IgD-negative memory B cell (primary cell): Measurements from ENCODE around the gene OAF. TPM values are rescaled to one million over a fixed set of nuclear protein-coding genes. Genes with fewer than 3 reads are reported as not detected.
"Not testable (repeated sequence)": the region's sequence is repeated elsewhere in the genome, so short reads cannot be mapped to it uniquely, and the experiment has no call there.

Experiments used
- H3K27ac Mint-ChIP-seq, 3 donors: one replicate each; pipeline ENCODE4 v1.8.0; 2020 to 2022; ENCODE audit warnings: mild to moderate bottlenecking in 3 of 3, mixed read lengths in 3 of 3, moderate library complexity in 1 of 3
- H3K27me3 Mint-ChIP-seq: one replicate; pipeline ENCODE4 v1.8.0; 2021; ENCODE audit warnings: mixed read lengths
- H3K36me3 Mint-ChIP-seq: one replicate; pipeline ENCODE4 v1.8.0; 2020; ENCODE audit warnings: mild to moderate bottlenecking, mixed read lengths
- H3K4me1 Mint-ChIP-seq, 3 donors: one replicate each; pipeline ENCODE4 v1.8.0; 2020 to 2022; ENCODE audit warnings: mixed read lengths in 3 of 3, mild to moderate bottlenecking in 1 of 3
- H3K4me3 Mint-ChIP-seq, 4 donors: one replicate each; pipeline ENCODE4 v1.8.0; 2020 to 2022; ENCODE audit warnings: mild to moderate bottlenecking in 4 of 4, mixed read lengths in 4 of 4, moderate library complexity in 3 of 4
- H3K9me3 Mint-ChIP-seq, 3 donors: one replicate each; pipeline ENCODE4 v1.8.0; 2020 to 2021; ENCODE audit warnings: mixed read lengths in 3 of 3, mild to moderate bottlenecking in 1 of 3
- polyA plus RNA-seq: library from polyadenylated mRNA; unstranded; fragments of 300-500 nt; fragmentation: Illumina TruSeq; gene quantifications from one replicate; pipeline ENCODE4 v1.2.3, GENCODE V29; 2021

Gene OAF
- polyA plus RNA-seq, 1 donor from 2014 or later = 0.45 TPM

DNA sequence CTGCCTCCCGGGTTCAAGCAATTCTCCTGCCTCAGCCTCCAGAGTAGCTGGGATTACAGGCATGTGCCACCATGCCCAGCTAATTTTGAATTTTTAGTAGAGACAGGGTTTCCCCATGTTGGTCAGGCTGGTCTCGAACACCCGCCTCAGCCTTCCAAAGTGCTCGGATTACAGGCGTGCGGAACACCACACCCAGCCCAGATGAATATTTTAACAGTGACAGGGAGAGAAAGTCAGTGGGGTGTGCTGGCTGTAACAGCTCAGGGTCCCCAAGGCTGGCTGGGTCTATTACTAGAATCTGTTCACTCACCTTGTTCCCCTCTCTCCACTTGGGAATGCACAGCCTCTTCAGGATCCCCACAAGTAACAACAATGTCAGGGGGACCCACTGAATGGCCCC lies 30.8 kb upstream of the OAF start:
- H3K36me3 Mint-ChIP-seq, H3K4me3 Mint-ChIP-seq, H3K27ac Mint-ChIP-seq, H3K27me3 Mint-ChIP-seq, H3K9me3 Mint-ChIP-seq, H3K4me1 Mint-ChIP-seq: not testable (repeated sequence)

DNA sequence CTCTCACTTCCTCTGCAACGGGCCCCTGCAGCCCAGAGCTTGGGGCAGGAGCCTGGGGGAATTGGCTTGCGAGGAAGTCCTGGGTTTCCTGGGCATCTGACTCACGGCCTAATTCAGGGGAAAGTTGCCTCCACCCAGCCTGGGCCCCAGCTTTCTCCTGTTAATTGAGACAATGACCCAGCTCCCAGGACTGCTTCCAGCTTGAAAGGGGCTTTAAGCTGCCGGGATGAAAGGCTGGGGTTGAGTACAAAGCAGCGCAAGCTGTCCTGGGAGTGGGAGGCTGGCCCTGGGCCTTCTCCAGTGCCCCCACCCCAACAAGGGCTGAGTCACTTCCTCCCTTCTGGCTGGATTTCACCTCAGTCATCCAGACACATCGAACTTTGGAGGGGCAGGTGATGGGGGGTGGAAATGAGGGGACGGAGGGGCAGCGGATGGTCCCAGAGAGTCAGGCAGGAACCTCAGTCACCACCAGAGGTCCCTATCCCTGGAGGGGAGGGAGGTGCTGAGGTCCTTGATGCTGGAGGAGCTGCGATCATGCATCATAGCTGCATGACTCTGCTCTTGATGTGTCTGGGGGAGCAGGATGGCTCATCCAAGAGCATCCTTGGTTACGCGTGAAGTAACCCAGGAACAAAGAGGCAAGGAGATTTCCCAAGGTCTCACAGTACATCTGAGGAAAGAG lies 30.1 kb upstream of the OAF start:
- no peaks in the 10 kb centered on the region for H3K4me1 Mint-ChIP-seq
- H3K27ac Mint-ChIP-seq = no peak overlapping the region
- peaks cover 9% of the 10 kb centered on the region for H3K27me3 Mint-ChIP-seq
- H3K4me3 Mint-ChIP-seq = no peak overlapping the region
- no peaks in the 10 kb centered on the region for H3K36me3 Mint-ChIP-seq
- H3K9me3 Mint-ChIP-seq = no peaks in the 10 kb centered on the region

DNA sequence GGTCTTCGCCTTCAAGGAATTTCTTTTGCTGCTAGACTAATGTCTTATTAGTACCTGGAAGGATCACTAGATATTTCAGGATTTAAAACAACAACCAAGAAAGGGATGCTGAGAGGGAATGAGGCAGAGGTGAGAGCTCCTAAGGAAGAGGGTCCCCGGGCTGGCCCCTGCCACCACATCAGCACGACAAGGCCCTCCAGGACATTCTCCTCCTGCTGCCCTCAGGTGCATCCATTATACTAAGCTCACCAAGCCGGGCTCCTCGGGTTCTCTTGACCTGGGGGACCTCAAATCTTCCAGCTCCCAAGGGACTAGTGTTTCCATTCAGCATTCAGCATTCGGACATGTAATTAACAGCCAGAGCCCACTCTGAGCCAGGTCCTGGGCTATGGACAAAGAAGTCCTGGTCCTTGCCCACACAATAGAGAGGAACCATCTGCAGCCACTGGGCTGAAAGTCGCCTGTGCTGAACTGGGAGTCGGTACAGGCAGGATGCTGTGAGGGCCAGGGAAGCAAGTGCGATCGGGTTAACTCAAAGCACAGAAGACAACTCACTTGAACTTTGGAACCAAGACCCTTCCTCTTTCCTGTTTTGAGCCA lies 29.4 kb upstream of the OAF start:
- H3K36me3 Mint-ChIP-seq = no peaks in the 10 kb centered on the region
- H3K4me3 Mint-ChIP-seq = no peak overlapping the region
- H3K27me3 Mint-ChIP-seq = peaks cover 7% of the 10 kb centered on the region
- H3K4me1 Mint-ChIP-seq = no peaks in the 10 kb centered on the region
- no peak overlapping the region for H3K27ac Mint-ChIP-seq
- H3K9me3 Mint-ChIP-seq = no peaks in the 10 kb centered on the region

DNA sequence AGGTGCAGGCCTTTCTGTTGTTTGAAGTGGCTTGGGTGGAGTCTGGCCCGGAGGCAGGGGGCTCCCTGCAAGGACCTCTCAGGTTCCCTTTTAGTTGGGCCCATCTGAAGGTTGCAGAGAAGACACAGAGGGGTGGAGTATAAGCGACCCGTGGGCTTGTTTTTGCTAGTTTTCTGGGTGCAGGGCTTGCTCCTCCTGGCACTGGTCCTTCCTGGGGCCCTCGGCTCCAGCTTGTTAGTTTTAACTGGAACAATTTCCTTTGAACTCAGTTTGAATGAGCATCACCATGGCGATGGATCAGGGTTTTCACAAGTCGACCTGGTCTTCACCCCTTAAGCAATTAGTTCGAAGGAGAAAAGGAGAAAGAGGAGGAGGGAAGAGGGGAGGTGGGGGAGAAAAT lies 28.5 kb upstream of the OAF start:
- Mint-ChIP-seq H3K4me3 (peak overlapping the region in 1 of 4 donors; percentile 33), H3K27ac (no peak overlapping the region), H3K4me1 (no peaks in the 10 kb centered on the region), H3K36me3 (no peaks in the 10 kb centered on the region), H3K27me3 (peaks cover 9% of the 10 kb centered on the region), H3K9me3 (no peaks in the 10 kb centered on the region)

DNA sequence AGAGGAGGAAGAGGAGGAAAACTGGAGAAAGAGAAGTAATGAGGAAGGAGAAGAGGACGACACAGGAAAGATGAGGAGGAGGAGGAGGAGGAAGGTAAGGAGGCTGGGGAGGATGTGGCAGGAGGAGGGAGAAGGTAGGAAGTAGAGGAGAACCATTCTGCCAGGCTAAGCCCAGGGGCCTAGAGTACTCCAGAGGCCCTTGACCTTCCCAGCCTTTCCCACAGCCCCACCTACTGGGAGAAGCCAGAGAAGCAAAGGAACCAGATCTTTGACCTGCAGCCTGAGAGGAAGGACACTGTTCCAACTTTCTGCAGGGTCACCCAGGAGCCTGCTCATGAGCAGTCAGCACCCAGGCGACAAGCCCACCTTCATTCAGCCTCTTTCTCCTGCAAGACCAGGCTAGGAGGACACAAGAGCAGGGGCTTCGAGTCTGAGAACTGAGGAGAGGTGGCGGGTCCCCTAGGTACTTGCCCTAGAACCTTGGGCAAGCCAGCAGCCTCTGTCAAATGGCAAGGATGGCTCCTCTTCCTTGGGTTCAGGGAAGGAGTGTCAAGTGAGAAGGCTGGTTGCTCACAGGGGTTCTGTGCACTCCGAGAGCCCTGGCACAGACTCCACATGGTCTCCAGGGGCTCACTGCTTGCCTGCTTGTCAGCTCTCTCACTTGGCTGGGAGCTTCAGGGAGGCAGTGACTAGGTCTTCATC lies 27.9 kb upstream of the OAF start:
- Mint-ChIP-seq H3K9me3 (no peaks in the 10 kb centered on the region), H3K4me3 (peak overlapping the region in 1 of 4 donors; percentile 33), H3K27me3 (peaks cover 9% of the 10 kb centered on the region), H3K27ac (no peak overlapping the region), H3K4me1 (no peaks in the 10 kb centered on the region), H3K36me3 (no peaks in the 10 kb centered on the region)

DNA sequence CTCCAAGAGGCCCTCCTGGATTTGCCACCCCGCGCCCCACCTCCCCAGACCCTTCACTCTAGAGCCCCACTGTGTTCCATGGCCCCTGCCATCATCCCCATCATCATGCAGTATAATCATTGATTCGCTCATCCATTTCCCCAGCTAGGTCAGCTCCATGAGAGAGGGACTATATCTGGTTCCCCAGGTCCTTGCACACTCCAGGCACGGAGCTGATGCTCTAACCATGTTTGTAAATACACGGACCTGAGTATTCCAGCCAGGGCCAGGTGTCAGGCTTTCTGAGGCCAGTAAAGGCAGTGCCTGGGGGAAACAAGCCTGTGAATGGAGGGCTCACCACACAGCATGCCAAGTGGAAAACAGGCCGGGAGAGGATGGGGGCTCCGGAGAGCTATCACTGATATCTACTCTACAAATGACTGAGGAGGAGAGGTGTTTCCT lies 27.1 kb upstream of the OAF start:
- no peaks in the 10 kb centered on the region for H3K4me1 Mint-ChIP-seq
- no peak overlapping the region for H3K27ac Mint-ChIP-seq
- H3K36me3 Mint-ChIP-seq = peaks cover 2% of the 10 kb centered on the region
- peaks cover 9% of the 10 kb centered on the region for H3K27me3 Mint-ChIP-seq
- H3K4me3 Mint-ChIP-seq = no peak overlapping the region
- peaks cover 0 to 2% (median 0%) of the 10 kb centered on the region in 3 donors for H3K9me3 Mint-ChIP-seq

DNA sequence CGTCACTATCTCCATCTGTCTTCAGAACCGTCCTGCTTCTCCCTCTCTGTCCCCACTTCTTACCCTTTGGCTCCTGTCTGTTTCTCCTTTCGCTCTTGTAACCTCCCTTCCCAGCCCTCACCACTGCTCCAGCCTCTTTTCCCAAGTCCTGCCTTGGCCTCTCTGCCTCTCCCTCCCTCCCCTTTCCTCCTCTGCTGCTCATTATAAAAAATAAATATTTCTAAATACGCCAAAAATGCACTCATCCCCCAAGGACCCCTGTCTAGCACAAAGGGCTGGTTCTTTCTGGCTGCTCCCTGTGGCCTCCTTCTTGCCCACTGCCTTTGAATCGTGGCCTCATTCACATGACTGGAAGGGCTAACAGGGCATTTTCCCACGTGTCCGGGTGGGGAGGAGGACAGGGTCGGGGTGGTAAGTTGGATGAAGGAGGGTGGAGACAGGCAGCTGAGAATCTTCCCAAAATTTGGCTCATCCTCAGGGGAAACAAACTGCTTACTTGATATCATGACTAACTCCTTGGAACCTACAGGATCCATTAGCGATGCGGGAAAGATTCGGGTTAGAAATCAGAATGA lies 26.4 kb upstream of the OAF start:
- Mint-ChIP-seq H3K27me3 (peaks cover 9% of the 10 kb centered on the region), H3K27ac (no peak overlapping the region), H3K9me3 (peaks cover 0 to 2% (median 0%) of the 10 kb centered on the region in 3 donors), H3K36me3 (peaks cover 2% of the 10 kb centered on the region), H3K4me1 (no peaks in the 10 kb centered on the region), H3K4me3 (no peak overlapping the region)

DNA sequence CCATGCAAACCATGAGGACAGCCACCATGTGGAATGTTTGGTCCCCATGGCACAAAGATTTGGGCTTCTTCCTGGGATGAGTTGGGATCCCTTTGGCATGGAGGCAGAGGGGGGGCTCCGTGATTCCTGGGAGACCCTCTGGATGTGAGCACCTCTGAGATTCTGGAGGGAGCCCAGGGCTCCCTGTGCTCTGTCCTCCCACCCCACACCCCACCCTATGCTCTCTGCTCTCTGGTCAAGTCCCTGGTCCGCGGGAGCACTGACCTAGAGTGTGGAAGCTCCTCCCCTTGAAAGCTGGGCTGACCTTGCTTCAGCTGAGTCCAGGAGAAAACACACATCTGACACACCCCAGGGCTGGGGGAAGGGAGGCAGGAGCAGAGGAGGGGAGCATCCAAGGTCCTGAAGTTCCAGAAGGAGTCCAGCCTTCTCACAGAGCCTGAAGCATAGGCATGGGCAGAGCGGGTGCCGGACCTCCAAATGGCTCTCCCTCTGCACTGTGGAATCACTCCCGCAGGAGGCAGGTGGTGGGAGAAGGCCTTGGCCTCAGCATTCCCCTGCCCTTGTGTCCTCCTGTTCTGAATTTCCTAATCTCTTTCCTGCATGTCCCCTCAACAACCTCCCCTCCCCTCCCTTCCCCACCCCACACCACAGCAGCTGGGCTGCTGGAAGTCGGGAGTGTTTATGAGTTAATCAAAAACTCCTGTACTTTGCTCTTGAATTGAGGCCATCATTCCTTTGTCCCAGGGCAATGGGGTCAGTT lies 25.7 kb upstream of the OAF start:
- H3K4me3 Mint-ChIP-seq = no peak overlapping the region
- H3K4me1 Mint-ChIP-seq = no peaks in the 10 kb centered on the region
- peaks cover 9% of the 10 kb centered on the region for H3K27me3 Mint-ChIP-seq
- no peak overlapping the region for H3K27ac Mint-ChIP-seq
- peaks cover 0 to 2% (median 0%) of the 10 kb centered on the region in 3 donors for H3K9me3 Mint-ChIP-seq
- peaks cover 2% of the 10 kb centered on the region for H3K36me3 Mint-ChIP-seq

DNA sequence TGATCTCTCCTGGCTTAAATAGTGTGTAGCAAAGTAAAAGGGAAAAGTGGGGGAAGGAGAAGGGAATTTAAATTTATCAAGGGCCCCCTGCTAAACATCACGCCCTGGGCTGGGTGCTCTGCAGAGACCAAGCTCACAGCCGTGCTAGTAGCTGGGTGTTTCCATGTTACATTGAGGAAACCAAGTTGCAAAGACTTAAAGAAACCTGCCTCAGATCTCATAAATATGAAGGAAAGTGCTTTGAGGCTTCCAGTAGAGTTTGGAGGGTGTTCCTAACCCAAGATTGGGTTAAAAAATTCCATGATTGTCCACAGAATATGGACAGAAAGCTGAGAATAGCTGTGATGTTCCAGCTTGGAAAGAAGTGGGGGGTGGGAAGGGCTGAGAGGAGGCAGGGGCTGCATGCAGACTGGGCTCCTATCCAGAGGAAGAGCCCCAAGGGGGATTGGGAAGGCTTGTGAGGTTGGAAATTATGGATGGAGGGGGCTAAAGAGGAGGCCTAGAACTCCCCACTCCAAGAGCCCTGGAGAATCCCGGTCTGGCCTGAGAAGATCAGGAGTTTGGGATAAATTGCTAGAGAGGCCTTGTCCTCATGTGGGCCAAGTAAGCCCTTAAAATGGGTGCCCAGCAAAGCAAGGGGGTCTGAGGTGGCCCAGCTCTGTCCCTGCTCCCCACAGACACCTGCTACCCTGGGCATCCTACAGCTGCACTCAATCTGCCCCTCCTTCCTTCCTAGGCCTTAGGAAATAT lies 25.0 kb upstream of the OAF start:
- peaks cover 0 to 2% (median 0%) of the 10 kb centered on the region in 3 donors for H3K9me3 Mint-ChIP-seq
- H3K27ac Mint-ChIP-seq = no peak overlapping the region
- no peaks in the 10 kb centered on the region for H3K4me1 Mint-ChIP-seq
- H3K36me3 Mint-ChIP-seq = peaks cover 2% of the 10 kb centered on the region
- no peak overlapping the region for H3K4me3 Mint-ChIP-seq
- peaks cover 12% of the 10 kb centered on the region for H3K27me3 Mint-ChIP-seq

DNA sequence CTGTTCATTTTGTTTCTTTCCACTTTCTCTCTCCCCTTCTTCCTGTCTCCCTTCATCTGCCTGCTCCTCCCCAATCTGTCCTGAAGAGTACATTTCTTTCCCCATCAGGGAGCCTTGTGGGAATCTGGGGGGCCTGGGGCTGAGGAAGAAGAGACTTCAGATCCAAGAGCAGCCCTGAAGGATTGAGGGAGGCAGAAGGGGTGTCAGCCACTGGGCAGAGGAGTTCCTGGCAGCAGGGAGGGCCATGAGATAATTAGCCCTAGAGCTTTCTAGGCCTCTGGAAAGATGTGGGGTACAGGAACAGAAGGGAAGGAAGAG lies 24.4 kb upstream of the OAF start:
- H3K36me3 Mint-ChIP-seq = peaks cover 2% of the 10 kb centered on the region
- no peaks in the 10 kb centered on the region for H3K4me1 Mint-ChIP-seq
- peaks cover 13% of the 10 kb centered on the region for H3K27me3 Mint-ChIP-seq
- H3K9me3 Mint-ChIP-seq = peaks cover 0 to 2% (median 0%) of the 10 kb centered on the region in 3 donors
- H3K4me3 Mint-ChIP-seq = no peak overlapping the region
- no peak overlapping the region for H3K27ac Mint-ChIP-seq

DNA sequence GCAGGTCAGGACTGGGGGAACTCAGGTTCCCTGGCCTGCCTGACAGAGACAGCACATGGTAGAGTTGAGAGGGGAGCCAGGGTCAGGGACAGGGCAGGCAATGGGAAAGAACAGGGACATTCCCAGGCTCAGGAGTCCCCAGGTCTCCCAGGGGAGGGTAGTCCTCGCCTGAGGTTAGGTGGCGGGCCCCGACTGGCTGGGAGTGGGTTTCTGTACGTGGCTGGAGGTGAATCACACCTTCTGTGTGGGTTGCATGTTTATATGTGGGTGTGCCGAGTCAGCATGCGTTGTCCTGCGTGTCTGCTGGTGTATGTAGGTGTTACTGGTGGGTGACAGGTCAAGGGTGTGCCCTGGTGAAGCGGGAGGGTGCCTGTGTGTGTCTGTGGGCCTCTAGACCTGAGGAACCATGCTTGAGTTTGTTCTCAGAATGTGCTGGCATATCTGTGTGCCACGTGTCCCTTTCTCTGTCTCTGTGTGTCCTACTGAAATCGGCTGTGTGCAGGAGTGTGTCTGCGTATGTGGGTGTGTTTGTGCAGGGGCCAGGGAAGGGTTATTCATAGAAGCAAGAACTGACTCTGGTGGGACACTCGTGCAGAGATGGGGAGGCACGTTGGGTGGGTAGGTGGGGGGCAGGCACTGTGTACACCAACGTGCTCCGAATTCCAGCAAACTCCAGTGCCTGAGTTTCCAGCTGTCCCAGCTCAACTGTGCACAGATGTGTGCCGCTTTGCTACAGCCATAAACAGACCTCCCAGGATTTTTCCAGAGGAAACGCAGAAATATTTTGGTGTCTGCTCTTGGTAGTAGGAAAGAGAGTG lies 23.8 kb upstream of the OAF start:
- H3K27ac Mint-ChIP-seq = peak overlapping the region in 1 of 3 donors; percentile 6
- H3K27me3 Mint-ChIP-seq = peaks cover 13% of the 10 kb centered on the region
- H3K9me3 Mint-ChIP-seq = peaks cover 0 to 2% (median 0%) of the 10 kb centered on the region in 3 donors
- H3K4me3 Mint-ChIP-seq = no peak overlapping the region
- H3K36me3 Mint-ChIP-seq = peaks cover 2% of the 10 kb centered on the region
- H3K4me1 Mint-ChIP-seq = no peaks in the 10 kb centered on the region

DNA sequence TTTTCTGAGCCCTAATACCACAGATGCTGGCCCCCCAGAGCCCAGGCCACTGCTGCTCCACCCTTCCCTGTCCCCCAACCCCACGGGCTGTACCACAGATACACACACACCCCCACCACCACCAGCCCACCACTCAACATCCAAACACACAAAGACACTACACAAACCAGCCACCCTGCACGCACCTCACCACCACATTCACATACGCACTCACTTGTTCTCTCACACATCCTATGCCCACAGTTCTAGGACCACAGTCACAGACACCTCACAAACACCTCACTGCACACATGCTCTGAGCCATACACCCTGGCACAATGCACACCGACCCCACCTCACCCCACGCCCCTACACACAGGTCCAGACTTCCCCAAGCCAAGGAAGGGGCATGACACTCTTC lies 22.5 kb upstream of the OAF start:
- peaks cover 2% of the 10 kb centered on the region for H3K36me3 Mint-ChIP-seq
- peaks cover 0 to 2% (median 0%) of the 10 kb centered on the region in 3 donors for H3K9me3 Mint-ChIP-seq
- H3K27me3 Mint-ChIP-seq = peaks cover 13% of the 10 kb centered on the region
- H3K4me3 Mint-ChIP-seq = no peak overlapping the region
- H3K4me1 Mint-ChIP-seq = no peaks in the 10 kb centered on the region
- no peak overlapping the region for H3K27ac Mint-ChIP-seq

DNA sequence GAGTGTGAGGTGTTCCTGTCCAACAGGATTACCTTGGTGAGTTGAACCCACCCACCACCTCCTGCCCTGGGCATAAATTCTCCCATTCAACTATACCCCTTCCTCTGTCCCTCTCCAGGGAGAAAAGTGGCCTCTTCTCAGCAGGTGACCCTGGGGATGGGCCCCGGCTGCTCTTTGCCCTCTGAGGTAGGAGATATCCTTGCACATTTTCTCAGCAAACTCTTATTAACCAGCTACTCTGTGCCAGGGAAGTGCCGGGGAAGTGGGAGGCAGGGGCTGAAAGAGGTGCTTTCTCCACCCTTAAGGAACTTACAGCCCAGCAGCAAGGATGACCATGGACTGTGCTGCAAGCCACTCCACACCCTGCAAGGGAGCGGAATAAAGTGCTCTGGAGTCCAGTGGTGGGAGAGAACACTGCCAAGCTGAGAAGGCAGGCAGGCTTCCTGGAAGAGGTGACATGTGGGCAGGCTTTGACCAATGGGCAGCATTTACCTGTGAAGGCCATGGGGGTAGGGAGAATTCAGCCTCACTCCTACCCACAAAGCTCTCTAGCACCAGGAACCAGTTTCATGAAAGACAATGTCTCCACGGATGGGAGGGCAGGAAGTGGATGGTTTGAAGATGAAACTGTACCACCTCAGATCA lies 21.9 kb upstream of the OAF start:
- Mint-ChIP-seq H3K36me3 (peaks cover 2% of the 10 kb centered on the region), H3K27ac (no peak overlapping the region), H3K27me3 (peaks cover 9% of the 10 kb centered on the region), H3K4me1 (no peaks in the 10 kb centered on the region), H3K4me3 (no peak overlapping the region), H3K9me3 (peaks cover 0 to 2% (median 0%) of the 10 kb centered on the region in 3 donors)
